Measurements from ENCODE around the gene EXD2.

EXD2 gene

DNA sequence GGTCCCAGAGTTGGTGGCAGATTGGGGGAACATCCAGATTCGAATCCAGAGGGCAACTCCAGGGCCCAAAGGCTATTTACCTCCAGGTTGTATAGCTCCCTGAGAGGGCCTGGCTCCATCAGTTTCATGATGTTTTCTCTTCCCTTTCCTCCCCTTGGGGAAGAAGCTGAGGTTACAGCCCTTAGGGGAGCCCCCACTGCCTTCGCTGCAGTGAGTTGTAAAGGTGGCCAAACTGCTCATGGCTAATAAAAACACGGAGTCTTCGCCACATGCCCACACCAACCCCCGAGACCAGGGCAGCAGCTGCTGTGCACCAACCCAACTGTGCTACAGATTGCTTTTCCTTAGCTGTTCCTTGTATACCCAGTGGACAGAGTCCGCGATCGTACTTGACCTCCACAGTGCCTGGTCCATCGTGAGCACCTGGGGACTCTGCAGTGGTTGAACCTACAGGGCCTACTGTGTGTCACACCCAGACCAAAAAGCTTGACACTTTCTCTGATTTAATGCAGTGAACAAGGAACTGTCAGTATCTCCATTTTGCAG, 89.5 kb downstream of the EXD2 start:
- no peak for TF ChIP-seq POLR2A (IDR thresholded peaks at IDR 0.05; ENCODE audit: extremely low read depth, insufficient read length)
- TF ChIP-seq, protein P1, sequence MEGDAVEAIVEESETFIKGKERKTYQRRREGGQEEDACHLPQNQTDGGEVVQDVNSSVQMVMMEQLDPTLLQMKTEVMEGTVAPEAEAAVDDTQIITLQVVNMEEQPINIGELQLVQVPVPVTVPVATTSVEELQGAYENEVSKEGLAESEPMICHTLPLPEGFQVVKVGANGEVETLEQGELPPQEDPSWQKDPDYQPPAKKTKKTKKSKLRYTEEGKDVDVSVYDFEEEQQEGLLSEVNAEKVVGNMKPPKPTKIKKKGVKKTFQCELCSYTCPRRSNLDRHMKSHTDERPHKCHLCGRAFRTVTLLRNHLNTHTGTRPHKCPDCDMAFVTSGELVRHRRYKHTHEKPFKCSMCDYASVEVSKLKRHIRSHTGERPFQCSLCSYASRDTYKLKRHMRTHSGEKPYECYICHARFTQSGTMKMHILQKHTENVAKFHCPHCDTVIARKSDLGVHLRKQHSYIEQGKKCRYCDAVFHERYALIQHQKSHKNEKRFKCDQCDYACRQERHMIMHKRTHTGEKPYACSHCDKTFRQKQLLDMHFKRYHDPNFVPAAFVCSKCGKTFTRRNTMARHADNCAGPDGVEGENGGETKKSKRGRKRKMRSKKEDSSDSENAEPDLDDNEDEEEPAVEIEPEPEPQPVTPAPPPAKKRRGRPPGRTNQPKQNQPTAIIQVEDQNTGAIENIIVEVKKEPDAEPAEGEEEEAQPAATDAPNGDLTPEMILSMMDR (IDR thresholded peaks at IDR 0.05; ENCODE audit: low read depth, low read length), result no peak
- TF ChIP-seq MYC (IDR thresholded peaks at IDR 0.05; ENCODE audit: low read depth, low read length), result no peak
- TF ChIP-seq, protein P2, sequence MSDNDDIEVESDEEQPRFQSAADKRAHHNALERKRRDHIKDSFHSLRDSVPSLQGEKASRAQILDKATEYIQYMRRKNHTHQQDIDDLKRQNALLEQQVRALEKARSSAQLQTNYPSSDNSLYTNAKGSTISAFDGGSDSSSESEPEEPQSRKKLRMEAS (IDR thresholded peaks at IDR 0.05; ENCODE audit: low read depth, low read length), result no peak
- DNase-seq (ENCODE audit: low read depth), result no peak

DNA sequence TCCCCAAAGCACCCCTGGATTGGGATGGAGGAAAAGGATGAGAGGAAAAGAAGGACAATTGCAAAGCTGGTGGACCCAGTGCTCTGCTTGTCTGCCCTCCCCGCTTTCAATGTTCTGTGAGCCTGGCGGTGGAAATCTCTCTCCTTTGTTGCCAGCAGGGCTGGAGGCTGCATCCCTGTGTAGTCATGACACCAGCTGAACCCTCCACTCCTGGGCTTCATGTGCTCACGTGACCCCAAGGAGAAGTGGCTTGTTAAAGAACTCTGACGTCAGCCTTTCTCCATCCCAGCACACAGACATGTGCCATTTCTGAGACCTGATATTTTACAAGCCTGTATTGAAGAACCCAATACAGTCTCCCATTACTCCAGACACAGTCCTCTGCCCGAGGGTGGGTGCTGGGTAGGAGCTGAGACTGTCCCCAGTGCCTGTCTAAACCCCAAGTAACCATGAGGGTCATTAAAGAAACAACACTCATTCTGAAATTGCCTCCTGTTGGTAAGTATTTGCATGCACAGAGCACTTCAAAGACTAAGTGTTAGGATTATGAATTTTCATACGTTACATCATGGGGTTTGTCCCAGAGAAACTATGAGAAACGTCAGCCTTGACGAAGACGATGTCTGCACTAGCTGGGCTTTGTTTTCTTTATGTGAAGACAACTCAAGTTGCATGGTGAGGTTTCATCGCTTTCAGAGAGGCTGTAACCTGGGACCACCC, 90.3 kb downstream of the EXD2 start:
- H3K4me3 ChIP-seq (ENCODE audit: low read depth, low read length), result no peak overlapping the region
- TF ChIP-seq MYC (IDR thresholded peaks at IDR 0.05; ENCODE audit: low read depth, low read length) (no peak), POLR2A (IDR thresholded peaks at IDR 0.05; ENCODE audit: extremely low read depth, insufficient read length) (no peak)
- TF ChIP-seq, protein P1 (IDR thresholded peaks at IDR 0.05; ENCODE audit: low read depth, low read length), result no peak
- TF ChIP-seq, protein P2 (IDR thresholded peaks at IDR 0.05; ENCODE audit: low read depth, low read length), result no peak
- DNase-seq (ENCODE audit: low read depth), result no peak

More for the DNA sequence above, 89.5 kb downstream of the EXD2 start:
- no peak overlapping the region for H3K4me3 ChIP-seq (ENCODE audit: low read depth, low read length)

DNA sequence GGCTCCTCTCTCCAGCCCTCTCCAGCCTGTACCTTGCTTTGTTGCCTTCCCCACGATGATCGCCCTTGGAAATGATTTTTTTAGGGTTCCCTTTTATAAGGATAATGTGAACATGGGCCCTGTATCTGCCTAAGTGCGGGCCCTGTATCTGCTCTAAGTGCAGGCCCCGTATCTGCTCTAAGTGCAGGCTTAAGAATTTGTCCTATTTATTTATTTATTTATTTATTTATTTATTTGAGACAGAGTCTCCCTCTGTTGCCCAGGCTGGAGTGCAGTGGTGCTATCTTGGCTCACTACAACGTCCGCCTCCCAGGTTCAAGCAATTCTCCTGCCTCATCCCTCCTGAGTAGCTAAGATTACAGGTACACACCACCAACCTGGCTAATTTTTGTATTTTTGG, 91.2 kb downstream of the EXD2 start:
- no peak overlapping the region for H3K4me3 ChIP-seq (ENCODE audit: low read depth, low read length)
- TF ChIP-seq, protein P1 (IDR thresholded peaks at IDR 0.05; ENCODE audit: low read depth, low read length), result no peak
- TF ChIP-seq, protein P2 (IDR thresholded peaks at IDR 0.05; ENCODE audit: low read depth, low read length), result no peak
- TF ChIP-seq MYC (IDR thresholded peaks at IDR 0.05; ENCODE audit: low read depth, low read length) (no peak), POLR2A (IDR thresholded peaks at IDR 0.05; ENCODE audit: extremely low read depth, insufficient read length) (no peak)
- no peak for DNase-seq (ENCODE audit: low read depth)

DNA sequence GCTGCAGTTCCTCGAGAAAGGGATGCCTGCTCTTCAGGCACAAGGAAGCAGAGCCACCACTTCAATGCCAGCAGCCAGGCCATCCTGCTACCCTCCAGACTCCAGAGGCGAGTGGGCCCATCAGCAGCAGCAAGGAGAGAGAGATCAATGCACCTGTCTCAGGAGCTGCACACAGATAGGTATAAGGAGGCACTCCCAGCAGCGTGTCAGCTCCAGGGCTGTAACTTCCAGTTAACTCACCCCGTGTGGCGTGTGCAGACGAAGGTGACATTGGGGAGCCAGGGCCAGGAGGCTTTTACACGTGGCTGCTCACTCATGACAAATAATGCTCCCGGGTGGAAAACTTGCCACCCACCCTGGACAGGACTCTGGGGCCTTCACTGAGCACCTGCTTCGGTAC, 92.9 kb downstream of the EXD2 start:
- no peak for TF ChIP-seq MYC (IDR thresholded peaks at IDR 0.05; ENCODE audit: low read depth, low read length)
- TF ChIP-seq, protein P1 (IDR thresholded peaks at IDR 0.05; ENCODE audit: low read depth, low read length), result no peak
- TF ChIP-seq POLR2A (IDR thresholded peaks at IDR 0.05; ENCODE audit: extremely low read depth, insufficient read length), result no peak
- TF ChIP-seq, protein P2 (IDR thresholded peaks at IDR 0.05; ENCODE audit: low read depth, low read length), result no peak
- DNase-seq (ENCODE audit: low read depth), result no peak
- H3K4me3 ChIP-seq (ENCODE audit: low read depth, low read length), result no peak overlapping the region

DNA sequence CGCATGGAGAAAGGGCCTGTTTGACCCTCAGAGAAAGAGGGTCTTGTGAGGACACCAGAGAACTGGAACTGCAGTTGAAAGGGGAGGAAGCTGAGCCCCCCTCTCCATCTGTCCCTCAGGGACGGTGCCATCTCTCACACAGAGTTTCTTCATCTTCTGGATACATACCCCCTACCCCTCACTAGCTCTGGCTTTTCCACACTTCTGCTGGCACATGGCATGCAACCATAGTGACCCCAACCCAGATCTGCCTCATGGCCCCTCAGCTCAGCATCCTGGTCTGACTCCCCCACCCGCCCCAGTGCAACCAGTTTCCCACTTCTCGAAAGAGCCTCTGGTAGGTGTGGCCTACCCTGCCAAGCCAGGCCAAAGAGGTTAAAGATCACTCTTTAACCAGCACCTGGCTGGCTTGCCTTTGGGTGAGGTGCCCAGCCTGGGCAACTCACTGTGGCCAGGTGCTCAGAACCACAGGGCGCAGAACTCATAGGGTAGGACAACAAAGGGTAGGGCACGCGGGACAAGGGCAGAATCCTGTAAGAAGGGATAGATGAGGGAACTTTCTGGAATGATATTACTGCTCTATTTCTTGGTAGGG, 94.5 kb downstream of the EXD2 start:
- H3K4me3 ChIP-seq (ENCODE audit: low read depth, low read length), result no peak overlapping the region
- no peak for TF ChIP-seq MYC (IDR thresholded peaks at IDR 0.05; ENCODE audit: low read depth, low read length)
- no peak for TF ChIP-seq POLR2A (IDR thresholded peaks at IDR 0.05; ENCODE audit: extremely low read depth, insufficient read length)
- TF ChIP-seq, protein P2 (IDR thresholded peaks at IDR 0.05; ENCODE audit: low read depth, low read length), result no peak
- TF ChIP-seq, protein P1 (IDR thresholded peaks at IDR 0.05; ENCODE audit: low read depth, low read length), result no peak
- no peak for DNase-seq (ENCODE audit: low read depth)
